AG09309 (cell line): ENCODE results near the gene G3BP1.
A peak's percentile ranks its signal among the peaks of the same experiment; 100 is the strongest.

Experiments used
- DNase-seq: peaks from one replicate; pipeline ENCODE4 v3.0.0-alpha.2; 2010; ENCODE audit warnings: low read depth
- H3K4me3 ChIP-seq: 2 replicates; pipeline ENCODE4 v1.5.1; 2011; ENCODE audit warnings: mild to moderate bottlenecking, low read depth, low read length, moderate library complexity; ENCODE audit not compliant: control insufficient read depth
- CTCF ChIP-seq: IDR thresholded peaks from 2 replicates; pipeline ENCODE4 v1.5.1; 2011; ENCODE audit warnings: mild to moderate bottlenecking, low read depth, low read length, inconsistent platforms; ENCODE audit not compliant: insufficient read depth, control insufficient read depth; ENCODE audit errors: missing control alignments

The G3BP1 gene

GRCh38 chr5:151740958-151741373 lies 30.8 kb upstream of the G3BP1 start:
- no peak for DNase-seq
- no peak overlapping the region for H3K4me3 ChIP-seq
- no peak for TF ChIP-seq CTCF

- no peak overlapping the region for H3K4me3 ChIP-seq
- DNase-seq = no peak
- TF ChIP-seq CTCF = no peak
These were observed 29.9 kb upstream of the G3BP1 start for GRCh38 chr5:151741678-151742423.

- no peak overlapping the region for H3K4me3 ChIP-seq
- TF ChIP-seq CTCF = peak; percentile 75
- no peak for DNase-seq
These were observed 28.9 kb upstream of the G3BP1 start for GRCh38 chr5:151742870-151743294.

GRCh38 chr5:151743530-151743929 lies 28.2 kb upstream of the G3BP1 start:
- DNase-seq = no peak
- no peak overlapping the region for H3K4me3 ChIP-seq
- TF ChIP-seq CTCF = no peak

GRCh38 chr5:151745071-151745705 lies 26.6 kb upstream of the G3BP1 start:
- no peak overlapping the region for H3K4me3 ChIP-seq
- no peak for TF ChIP-seq CTCF
- DNase-seq = peak; percentile 73

GRCh38 chr5:151750121-151750520 lies 21.6 kb upstream of the G3BP1 start:
- TF ChIP-seq CTCF = no peak
- no peak for DNase-seq
- H3K4me3 ChIP-seq = no peak overlapping the region
